ENCODE results near the gene ZFYVE26.
"Not testable (repeated sequence)": the region's sequence is repeated elsewhere in the genome, so short reads cannot be mapped to it uniquely, and the experiment has no call there.

- TF ChIP-seq POLR2AphosphoS5, POLR2A, TAF1 (IDR thresholded peaks at IDR 0.05; ENCODE audit: low read depth, low read length): not testable (repeated sequence)
These were observed 106.6 kb downstream of the ZFYVE26 start for GRCh38 chr14:67709796-67710195.
